Upper lobe of left lung (tissue), 6 donors: ENCODE measurements around the gene IGSF21. TPM values are rescaled to one million over a fixed set of nuclear protein-coding genes. Genes with fewer than 3 reads are reported as not detected.

Experiments used
- ATAC-seq, 2 donors: fragments of 200-7000 bp; cut with Tn5 transposase; one replicate each; pipeline ENCODE4 v1.9.1; 2022; ENCODE audit warnings: mild to moderate bottlenecking in 2 of 2, moderate library complexity in 2 of 2; ENCODE audit not compliant: low FRiP score in 2 of 2
- DNase-seq, 2 donors: peaks; one replicate each; pipeline ENCODE4 v3.0.0-alpha.2; 2019 to 2020
- H3K27ac ChIP-seq, 4 donors: fragments of 200-600 bp; sonication (generic); one replicate each; pipeline ENCODE4 v1.5.1; 2016 to 2019
- H3K27me3 ChIP-seq, 4 donors: fragments of 200-600 bp; sonication (generic); one replicate each; pipeline ENCODE4 v1.5.1; 2017 to 2019
- H3K36me3 ChIP-seq, 4 donors: fragments of 200-600 bp; sonication (generic); one replicate each; pipeline ENCODE4 v1.5.1; 2016 to 2019
- H3K4me1 ChIP-seq, 4 donors: fragments of 200-600 bp; sonication (generic); one replicate each; pipeline ENCODE4 v1.5.1; 2018 to 2019
- H3K4me3 ChIP-seq, 4 donors: fragments of 200-600 bp; sonication (generic); one replicate each; pipeline ENCODE4 v1.5.1; 2017 to 2019; ENCODE audit warnings: mild to moderate bottlenecking in 2 of 4, moderate library complexity in 1 of 4
- H3K9me3 ChIP-seq, 4 donors: fragments of 200-600 bp; sonication (generic); one replicate each; pipeline ENCODE4 v1.5.1; 2018 to 2019
- EP300 ChIP-seq, 4 donors: sonication (generic); formaldehyde crosslinking; IDR thresholded peaks; one replicate each; pipeline ENCODE4 v1.5.1; 2017; ENCODE audit warnings: antibody characterized with exemption in 4 of 4, control low read depth in 2 of 4
- POLR2A ChIP-seq, 4 donors: fragments of 450-650 bp; IDR thresholded peaks; one replicate each; pipeline ENCODE4 v1.5.1; 2016 to 2017; ENCODE audit warnings: antibody characterized with exemption in 4 of 4, mild to moderate bottlenecking in 2 of 4
- POLR2AphosphoS5 ChIP-seq, 2 donors: sonication (generic); formaldehyde crosslinking; IDR thresholded peaks; one replicate each; pipeline ENCODE4 v1.5.1; 2017; ENCODE audit warnings: antibody characterized with exemption in 2 of 2
- WGBS, 2 donors: methylation state at CpG; one replicate each; pipeline ENCODE4 v1.1.5; 2017 to 2018; 5-methylcytosine and 5-hydroxymethylcytosine counted together
- total RNA-seq, 6 donors: library from RNA; depleted of rRNA in 4 of 6; stranded (reverse); fragments of >200 nt in 4 of 6; gene quantifications; one replicate each; pipeline versions ENCODE4 v1.1.0 to v1.2.1, GENCODE V29; 2016 to 2021
- TF ChIP-seq, protein P1 (sequence below), 6 experiments: fragments of 450-650 bp in 4 of 6; fragments of 200-600 bp in 2 of 6; sonication (generic) in 2 of 6; IDR thresholded peaks; one replicate each; pipeline ENCODE4 v1.5.1; 2016 to 2019; ENCODE audit warnings: antibody characterized with exemption in 6 of 6
- donor health status: DM: no; HTN: no; CAD: no; lungs with moderate emphysema.
- donor health status: DM: no; HTN: yes; CAD: no; lungs with severe emphysema.

IGSF21 gene
- total RNA-seq, 6 donors from 2014 or later = 1.1 to 2.9 (median 2.0) TPM; not detected in 1

DNA sequence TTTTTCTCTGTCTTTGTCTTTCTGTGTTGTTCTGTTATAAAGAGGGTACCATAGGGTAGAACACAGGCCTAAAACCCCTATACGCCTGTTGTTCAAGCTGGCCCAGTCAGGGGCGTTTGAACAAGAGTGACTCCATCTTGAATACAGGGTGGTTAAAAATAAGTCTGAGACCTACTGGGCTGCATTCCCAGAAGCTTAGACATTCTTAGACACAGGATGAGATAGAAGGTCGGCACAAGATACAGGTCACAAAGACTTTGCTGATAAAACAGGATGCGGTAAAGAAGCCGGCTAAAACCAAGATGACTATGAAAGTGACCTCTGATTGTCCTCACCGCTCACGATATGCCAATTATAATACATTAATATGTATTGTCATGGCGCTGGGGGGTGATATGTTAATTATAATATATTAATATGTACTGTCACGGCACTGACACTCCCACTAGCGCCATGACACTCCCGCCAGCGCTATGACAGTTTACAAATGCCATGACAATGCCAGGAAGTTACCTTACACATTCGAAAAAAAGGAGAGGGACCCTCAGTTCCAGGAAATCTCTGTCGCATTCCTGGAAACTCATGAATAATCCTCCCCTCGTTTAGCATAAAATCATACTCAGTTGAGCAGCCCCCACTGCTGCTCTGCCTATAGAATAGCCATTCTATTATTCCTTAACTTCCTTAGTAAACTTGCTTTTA, 314.6 kb downstream of the IGSF21 start:
- Histone ChIP-seq H3K27me3 (no peaks in the 10 kb centered on the region), H3K9me3 (peaks cover 0 to 11% (median 7%) of the 10 kb centered on the region in 4 donors), H3K4me3 (no peak overlapping the region), H3K4me1 (no peaks in the 10 kb centered on the region), H3K36me3 (no peaks in the 10 kb centered on the region), H3K27ac (no peak overlapping the region)
- 71 to 72% methylated on average over 15 of the region's 15 CpGs for WGBS, 2 donors
- ATAC-seq (no peak), DNase-seq (no peak)
- TF ChIP-seq POLR2A (IDR thresholded peaks at IDR 0.05) (no peak), POLR2AphosphoS5 (IDR thresholded peaks at IDR 0.05) (no peak), EP300 (IDR thresholded peaks at IDR 0.05) (no peak)
- TF ChIP-seq, protein P1, sequence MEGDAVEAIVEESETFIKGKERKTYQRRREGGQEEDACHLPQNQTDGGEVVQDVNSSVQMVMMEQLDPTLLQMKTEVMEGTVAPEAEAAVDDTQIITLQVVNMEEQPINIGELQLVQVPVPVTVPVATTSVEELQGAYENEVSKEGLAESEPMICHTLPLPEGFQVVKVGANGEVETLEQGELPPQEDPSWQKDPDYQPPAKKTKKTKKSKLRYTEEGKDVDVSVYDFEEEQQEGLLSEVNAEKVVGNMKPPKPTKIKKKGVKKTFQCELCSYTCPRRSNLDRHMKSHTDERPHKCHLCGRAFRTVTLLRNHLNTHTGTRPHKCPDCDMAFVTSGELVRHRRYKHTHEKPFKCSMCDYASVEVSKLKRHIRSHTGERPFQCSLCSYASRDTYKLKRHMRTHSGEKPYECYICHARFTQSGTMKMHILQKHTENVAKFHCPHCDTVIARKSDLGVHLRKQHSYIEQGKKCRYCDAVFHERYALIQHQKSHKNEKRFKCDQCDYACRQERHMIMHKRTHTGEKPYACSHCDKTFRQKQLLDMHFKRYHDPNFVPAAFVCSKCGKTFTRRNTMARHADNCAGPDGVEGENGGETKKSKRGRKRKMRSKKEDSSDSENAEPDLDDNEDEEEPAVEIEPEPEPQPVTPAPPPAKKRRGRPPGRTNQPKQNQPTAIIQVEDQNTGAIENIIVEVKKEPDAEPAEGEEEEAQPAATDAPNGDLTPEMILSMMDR (IDR thresholded peaks at IDR 0.05) = no peak

DNA sequence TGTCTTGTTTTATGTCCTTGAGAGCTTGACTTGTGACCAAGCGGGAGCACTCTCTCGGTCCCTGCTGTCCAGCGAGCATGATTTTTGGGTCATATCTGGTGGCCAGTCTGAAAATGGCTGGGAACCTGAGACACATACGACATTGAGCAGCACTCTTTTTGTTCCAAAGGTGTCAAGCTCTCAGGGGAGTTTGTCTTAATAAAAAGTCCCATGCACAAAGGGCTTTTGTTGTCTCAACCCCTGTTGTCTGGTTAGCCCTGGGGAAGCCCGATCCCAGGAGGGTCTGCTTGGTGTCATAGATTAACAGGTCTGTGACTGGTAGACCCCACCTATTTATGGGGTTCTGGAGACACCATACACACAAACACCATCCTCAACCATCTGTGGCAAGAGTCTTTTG, 315.4 kb downstream of the IGSF21 start:
- H3K27ac ChIP-seq = no peak overlapping the region
- ATAC-seq = no peak
- no peaks in the 10 kb centered on the region for H3K4me1 ChIP-seq
- H3K27me3 ChIP-seq = no peaks in the 10 kb centered on the region
- 93 to 95% methylated on average over 5 of the region's 5 CpGs for WGBS, 2 donors
- H3K4me3 ChIP-seq = no peak overlapping the region
- H3K9me3 ChIP-seq = peaks cover 0 to 11% (median 7%) of the 10 kb centered on the region in 4 donors
- DNase-seq = no peak
- no peaks in the 10 kb centered on the region for H3K36me3 ChIP-seq
- no peak for TF ChIP-seq POLR2AphosphoS5 (IDR thresholded peaks at IDR 0.05)
- no peak for TF ChIP-seq POLR2A (IDR thresholded peaks at IDR 0.05)
- TF ChIP-seq EP300 (IDR thresholded peaks at IDR 0.05) = no peak
- TF ChIP-seq, protein P1 (IDR thresholded peaks at IDR 0.05) = no peak

DNA sequence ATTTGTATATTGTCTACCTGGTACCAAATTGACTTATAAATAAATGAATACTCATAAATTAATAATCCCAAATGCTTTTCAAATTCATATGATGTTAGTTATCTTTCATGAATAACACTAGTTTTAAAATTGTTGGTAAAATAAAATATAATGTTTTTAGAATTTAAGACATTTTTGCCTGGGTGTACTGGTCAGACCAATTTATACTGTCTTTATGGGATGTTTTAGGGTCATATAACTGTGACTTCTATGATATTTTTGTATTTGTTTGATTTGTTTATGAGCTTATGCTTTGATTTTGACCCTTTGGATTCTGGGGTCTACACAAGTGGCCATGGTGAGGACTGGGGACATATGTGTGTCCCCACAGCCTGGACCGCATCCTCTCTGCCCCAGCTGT, 319.0 kb downstream of the IGSF21 start:
- ATAC-seq = no peak

More for the DNA sequence above, 319.0 kb downstream of the IGSF21 start:
- Histone ChIP-seq H3K4me1 (no peaks in the 10 kb centered on the region), H3K27ac (no peak overlapping the region), H3K27me3 (no peaks in the 10 kb centered on the region), H3K9me3 (peaks cover 0 to 11% (median 7%) of the 10 kb centered on the region in 4 donors), H3K4me3 (no peak overlapping the region), H3K36me3 (no peaks in the 10 kb centered on the region)
- DNase-seq = no peak
- no peak for TF ChIP-seq POLR2AphosphoS5 (IDR thresholded peaks at IDR 0.05)
- no peak for TF ChIP-seq POLR2A (IDR thresholded peaks at IDR 0.05)
- no peak for TF ChIP-seq EP300 (IDR thresholded peaks at IDR 0.05)
- TF ChIP-seq, protein P1 (IDR thresholded peaks at IDR 0.05) = no peak
- WGBS, 2 donors = 84 to 100% methylated on average over 1 of the region's 1 CpG
